ENCODE data around the gene PITPNM3. TPM values are rescaled to one million over a fixed set of nuclear protein-coding genes. Genes with fewer than 3 reads are reported as not detected.

The PITPNM3 gene
- total and polyA plus RNA-seq, 3 experiments from 2014 or later: 0.40 to 0.50 TPM; not detected in 1

- peaks cover 6 to 21% (median 10%) of the 10 kb centered on the region in 3 donors for H3K4me1 Mint-ChIP-seq
- peaks cover 30 to 54% of the 10 kb centered on the region in 2 donors for H3K27me3 Mint-ChIP-seq
- H3K36me3 ChIP-seq (ENCODE audit: insufficient read depth, low read length): no peaks in the 10 kb centered on the region
- no peaks in the 10 kb centered on the region for H3K4me1 ChIP-seq (ENCODE audit: insufficient read depth, low read length)
- CTCF ChIA-PET: no interaction called here
- no peak for DNase-seq
- no peaks in the 10 kb centered on the region for H3K9me3 ChIP-seq (ENCODE audit: low read length)
- no peak overlapping the region for H3K4me3 ChIP-seq (ENCODE audit: low read length)
- H3K4me3 Mint-ChIP-seq: peak overlapping the region; percentile 7 to 87 (median 61)
- H3K9me3 Mint-ChIP-seq: peaks cover 0 to 1% (median 0%) of the 10 kb centered on the region in 5 donors
- H3K36me3 Mint-ChIP-seq: no peaks in the 10 kb centered on the region
- peak overlapping the region in 1 of 8 donors; percentile 53 for H3K27ac Mint-ChIP-seq
- no peak overlapping the region for H3K27ac ChIP-seq (ENCODE audit: low read depth, low read length)
- peaks cover 10% of the 10 kb centered on the region for H3K27me3 ChIP-seq (ENCODE audit: insufficient read depth, low read length, poor library complexity, severe bottlenecking)
- POLR2A ChIA-PET: no interaction called here
These were observed 1.5 kb downstream of the PITPNM3 start for GRCh38 chr17:6554871-6555330.

DNA sequence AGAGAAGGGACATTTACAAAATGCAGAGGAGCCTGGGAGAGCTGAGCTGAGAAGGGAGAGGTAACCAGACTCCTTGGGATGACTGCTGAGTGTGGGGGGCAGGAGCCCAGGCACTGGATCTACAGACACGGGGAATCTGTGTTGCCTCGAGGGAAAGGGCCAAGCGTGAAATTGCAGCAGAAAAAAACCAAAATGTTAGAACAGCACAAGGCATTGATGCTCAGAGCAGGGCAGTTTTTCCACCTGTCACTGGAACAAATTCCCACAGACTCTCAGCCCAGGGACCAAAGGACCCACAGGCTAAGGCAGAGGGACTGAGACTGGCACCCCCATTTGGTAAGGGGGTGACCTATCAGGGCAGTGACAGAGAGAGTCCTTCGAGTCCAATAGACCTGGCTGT, 2.0 kb downstream of the PITPNM3 start:
- Histone ChIP-seq H3K4me1 (ENCODE audit: insufficient read depth, low read length) (no peaks in the 10 kb centered on the region), H3K27me3 (ENCODE audit: insufficient read depth, low read length, poor library complexity, severe bottlenecking) (peaks cover 10% of the 10 kb centered on the region), H3K4me3 (ENCODE audit: low read length) (no peak overlapping the region), H3K9me3 (ENCODE audit: low read length) (no peaks in the 10 kb centered on the region), H3K27ac (ENCODE audit: low read depth, low read length) (no peak overlapping the region), H3K36me3 (ENCODE audit: insufficient read depth, low read length) (no peaks in the 10 kb centered on the region)
- H3K36me3 Mint-ChIP-seq: no peaks in the 10 kb centered on the region
- H3K4me1 Mint-ChIP-seq: peaks cover 6 to 21% (median 10%) of the 10 kb centered on the region in 3 donors
- peaks cover 30 to 48% of the 10 kb centered on the region in 2 donors for H3K27me3 Mint-ChIP-seq
- DNase-seq: no peak
- ChIA-PET POLR2A (no interaction called here), CTCF (no interaction called here)
- no peaks in the 10 kb centered on the region for H3K9me3 Mint-ChIP-seq
- peak overlapping the region in 1 of 8 donors; percentile 53 for H3K27ac Mint-ChIP-seq
- peak overlapping the region in 5 of 7 donors; percentile 13 to 76 (median 61) for H3K4me3 Mint-ChIP-seq

DNA sequence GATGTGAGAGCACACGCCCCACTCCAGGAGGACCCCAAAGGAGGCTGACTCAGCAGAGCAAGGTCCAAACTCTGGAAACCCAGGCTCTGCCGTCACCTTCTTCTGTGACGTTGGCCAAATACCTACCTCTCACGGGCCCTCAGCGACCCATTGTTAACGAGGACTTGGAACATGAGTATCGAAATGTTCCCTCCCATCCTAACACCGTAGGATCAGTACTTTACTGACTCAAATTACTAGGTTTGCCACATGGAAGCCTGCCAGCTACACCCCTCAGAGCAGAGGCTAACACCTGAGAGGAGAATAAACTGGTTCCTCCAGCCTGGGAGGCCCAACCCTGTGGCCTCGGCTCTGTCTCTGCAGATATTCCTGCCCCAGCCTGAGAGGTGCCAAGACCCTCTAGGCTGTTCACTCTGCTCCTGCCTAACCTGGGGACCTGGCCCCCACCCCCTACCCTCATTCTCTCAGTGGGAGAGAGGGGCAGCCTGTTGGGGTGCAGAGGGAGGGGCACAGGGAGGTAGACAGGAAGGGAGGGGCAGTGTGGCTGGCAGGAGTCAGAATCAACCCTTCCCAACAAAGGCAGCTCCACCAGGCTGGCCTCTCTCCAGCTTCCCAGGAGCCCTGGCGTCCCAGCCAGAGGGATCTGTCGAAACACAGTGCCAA, 4.4 kb downstream of the PITPNM3 start:
- POLR2A ChIA-PET: no interaction called here
- no peaks in the 10 kb centered on the region for H3K9me3 Mint-ChIP-seq

DNA sequence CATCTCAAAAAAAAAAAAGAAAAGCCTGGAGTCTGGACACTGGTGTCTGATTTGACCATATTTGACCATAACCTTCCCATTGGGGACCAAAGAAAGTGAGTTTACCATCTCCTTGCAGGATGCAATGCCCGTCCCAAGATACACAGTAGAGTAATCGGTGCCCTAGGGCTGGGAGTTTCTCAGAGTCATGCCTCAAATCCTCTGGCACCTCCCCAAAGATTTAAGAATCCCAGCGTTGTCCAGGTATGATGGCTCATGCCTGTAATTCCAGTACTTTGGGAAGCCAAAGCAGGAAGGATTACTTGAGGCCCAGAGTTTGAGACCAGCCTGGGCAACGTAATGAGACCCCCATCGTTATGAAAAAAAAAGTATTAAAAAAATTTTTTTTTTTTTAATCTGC, 5.0 kb downstream of the PITPNM3 start:
- Histone ChIP-seq H3K36me3 (ENCODE audit: insufficient read depth, low read length) (no peaks in the 10 kb centered on the region), H3K9me3 (ENCODE audit: low read length) (no peaks in the 10 kb centered on the region), H3K4me3 (ENCODE audit: low read length) (no peak overlapping the region), H3K4me1 (ENCODE audit: insufficient read depth, low read length) (peaks cover 9% of the 10 kb centered on the region), H3K27me3 (ENCODE audit: insufficient read depth, low read length, poor library complexity, severe bottlenecking) (peaks cover 10% of the 10 kb centered on the region), H3K27ac (ENCODE audit: low read depth, low read length) (no peak overlapping the region)
- Mint-ChIP-seq H3K4me3 (no peak overlapping the region), H3K4me1 (peaks cover 11 to 23% (median 15%) of the 10 kb centered on the region in 3 donors), H3K27me3 (peaks cover 17 to 26% of the 10 kb centered on the region in 2 donors), H3K27ac (no peak overlapping the region), H3K9me3 (no peaks in the 10 kb centered on the region), H3K36me3 (no peaks in the 10 kb centered on the region)
- DNase-seq: no peak
- ChIA-PET CTCF (no interaction called here), POLR2A (no interaction called here)

More for the DNA sequence above, 4.4 kb downstream of the PITPNM3 start:
- H3K27me3 Mint-ChIP-seq: peaks cover 18 to 30% of the 10 kb centered on the region in 2 donors
- H3K4me3 Mint-ChIP-seq: no peak overlapping the region
- no peak overlapping the region for H3K27ac Mint-ChIP-seq
- Histone ChIP-seq H3K36me3 (ENCODE audit: insufficient read depth, low read length) (no peaks in the 10 kb centered on the region), H3K4me3 (ENCODE audit: low read length) (no peak overlapping the region), H3K27ac (ENCODE audit: low read depth, low read length) (no peak overlapping the region), H3K27me3 (ENCODE audit: insufficient read depth, low read length, poor library complexity, severe bottlenecking) (peaks cover 10% of the 10 kb centered on the region), H3K4me1 (ENCODE audit: insufficient read depth, low read length) (peaks cover 9% of the 10 kb centered on the region), H3K9me3 (ENCODE audit: low read length) (no peaks in the 10 kb centered on the region)
- CTCF ChIA-PET: no interaction called here
- peaks cover 11 to 27% (median 18%) of the 10 kb centered on the region in 3 donors for H3K4me1 Mint-ChIP-seq
- DNase-seq: no peak
- H3K36me3 Mint-ChIP-seq: no peaks in the 10 kb centered on the region

- H3K27me3 ChIP-seq (ENCODE audit: insufficient read depth, low read length, poor library complexity, severe bottlenecking): no peaks in the 10 kb centered on the region
- H3K27me3 Mint-ChIP-seq: peaks cover 8 to 16% of the 10 kb centered on the region in 2 donors
- peak overlapping the region in 1 of 8 donors; percentile 47 for H3K27ac Mint-ChIP-seq
- DNase-seq: no peak
- ChIA-PET POLR2A (no interaction called here), CTCF (no interaction called here)
- no peak overlapping the region for H3K4me3 Mint-ChIP-seq
- H3K9me3 Mint-ChIP-seq: no peaks in the 10 kb centered on the region
- no peaks in the 10 kb centered on the region for H3K36me3 ChIP-seq (ENCODE audit: insufficient read depth, low read length)
- H3K27ac ChIP-seq (ENCODE audit: low read depth, low read length): no peak overlapping the region
- H3K4me1 Mint-ChIP-seq: peaks cover 6 to 11% (median 9%) of the 10 kb centered on the region in 3 donors
- no peaks in the 10 kb centered on the region for H3K9me3 ChIP-seq (ENCODE audit: low read length)
- H3K36me3 Mint-ChIP-seq: no peaks in the 10 kb centered on the region
- peaks cover 9% of the 10 kb centered on the region for H3K4me1 ChIP-seq (ENCODE audit: insufficient read depth, low read length)
- H3K4me3 ChIP-seq (ENCODE audit: low read length): no peak overlapping the region
These were observed 6.8 kb downstream of the PITPNM3 start for GRCh38 chr17:6549384-6550036.

GRCh38 chr17:6548578-6549330, 7.6 kb downstream of the PITPNM3 start:
- peak in 1 of 5 donors; percentile 3 for DNase-seq
- Histone ChIP-seq H3K4me1 (ENCODE audit: insufficient read depth, low read length) (peaks cover 9% of the 10 kb centered on the region), H3K27me3 (ENCODE audit: insufficient read depth, low read length, poor library complexity, severe bottlenecking) (no peaks in the 10 kb centered on the region), H3K9me3 (ENCODE audit: low read length) (no peaks in the 10 kb centered on the region), H3K4me3 (ENCODE audit: low read length) (no peak overlapping the region), H3K36me3 (ENCODE audit: insufficient read depth, low read length) (no peaks in the 10 kb centered on the region), H3K27ac (ENCODE audit: low read depth, low read length) (no peak overlapping the region)
- Mint-ChIP-seq H3K4me3 (no peak overlapping the region), H3K4me1 (peaks cover 6 to 10% (median 9%) of the 10 kb centered on the region in 3 donors), H3K9me3 (no peaks in the 10 kb centered on the region), H3K27ac (peak overlapping the region in 4 of 8 donors; percentile 2 to 63 (median 30)), H3K27me3 (peaks cover 4 to 8% of the 10 kb centered on the region in 2 donors), H3K36me3 (no peaks in the 10 kb centered on the region)
- ChIA-PET POLR2A (no interaction called here), CTCF (no interaction called here)

GRCh38 chr17:6548034-6548433, 8.3 kb downstream of the PITPNM3 start:
- no peak overlapping the region for H3K27ac Mint-ChIP-seq
- H3K4me1 Mint-ChIP-seq: peaks cover 6 to 10% (median 9%) of the 10 kb centered on the region in 3 donors
- H3K27me3 Mint-ChIP-seq: peaks cover under 1 to 4% of the 10 kb centered on the region in 2 donors
- ChIA-PET CTCF (interaction anchor here (0.6 kb wide), 1 partner anchor 10 kb away, joined by 3 read pairs; no protein-coding TSS in a partner anchor), POLR2A (no interaction called here)
- no peaks in the 10 kb centered on the region for H3K27me3 ChIP-seq (ENCODE audit: insufficient read depth, low read length, poor library complexity, severe bottlenecking)
- H3K4me3 ChIP-seq (ENCODE audit: low read length): no peak overlapping the region
- no peaks in the 10 kb centered on the region for H3K9me3 ChIP-seq (ENCODE audit: low read length)
- H3K9me3 Mint-ChIP-seq: no peaks in the 10 kb centered on the region
- H3K27ac ChIP-seq (ENCODE audit: low read depth, low read length): no peak overlapping the region
- H3K4me1 ChIP-seq (ENCODE audit: insufficient read depth, low read length): peaks cover 9% of the 10 kb centered on the region
- no peak for DNase-seq
- H3K4me3 Mint-ChIP-seq: no peak overlapping the region
- no peaks in the 10 kb centered on the region for H3K36me3 ChIP-seq (ENCODE audit: insufficient read depth, low read length)
- no peaks in the 10 kb centered on the region for H3K36me3 Mint-ChIP-seq

DNA sequence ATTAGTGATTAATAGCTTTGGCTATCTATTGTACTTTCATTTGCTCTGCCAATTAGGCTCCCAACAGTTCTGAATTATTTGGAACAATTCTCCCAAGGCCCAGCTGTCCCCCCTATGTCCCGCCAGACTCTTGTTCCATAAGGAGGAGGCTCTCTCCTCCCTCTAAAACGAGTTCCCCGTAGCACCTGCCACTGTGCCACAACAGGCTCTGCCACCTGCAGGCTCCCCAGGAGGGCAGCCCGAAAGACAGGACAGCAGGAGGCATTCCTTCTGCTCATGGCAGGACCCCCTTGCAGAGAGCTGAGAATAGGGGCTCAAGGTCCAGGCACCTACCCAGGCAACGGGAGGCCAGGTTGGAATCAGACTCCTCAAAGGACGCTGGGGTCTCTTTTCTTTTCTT, 9.0 kb downstream of the PITPNM3 start:
- Histone ChIP-seq H3K4me3 (ENCODE audit: low read length) (no peak overlapping the region), H3K36me3 (ENCODE audit: insufficient read depth, low read length) (no peaks in the 10 kb centered on the region), H3K27me3 (ENCODE audit: insufficient read depth, low read length, poor library complexity, severe bottlenecking) (no peaks in the 10 kb centered on the region), H3K27ac (ENCODE audit: low read depth, low read length) (no peak overlapping the region), H3K4me1 (ENCODE audit: insufficient read depth, low read length) (peaks cover 9% of the 10 kb centered on the region), H3K9me3 (ENCODE audit: low read length) (no peaks in the 10 kb centered on the region)
- Mint-ChIP-seq H3K27ac (no peak overlapping the region), H3K36me3 (no peaks in the 10 kb centered on the region), H3K9me3 (no peaks in the 10 kb centered on the region), H3K4me3 (no peak overlapping the region), H3K27me3 (peaks cover 1 to 4% of the 10 kb centered on the region in 2 donors), H3K4me1 (peaks cover 6 to 10% (median 9%) of the 10 kb centered on the region in 3 donors)
- DNase-seq: no peak
- ChIA-PET POLR2A (no interaction called here), CTCF (no interaction called here)
